NCI-H774 (cell line): ENCODE measurements around the gene LGALS1.
"Not testable (repeated sequence)": the region's sequence is repeated elsewhere in the genome, so short reads cannot be mapped to it uniquely, and the experiment has no call there.

ENCODE experiments used
- DNase-seq: peaks from one replicate; lab custom pipeline; 2025; lab: John Stamatoyannopoulos, UW

LGALS1 gene

DNA sequence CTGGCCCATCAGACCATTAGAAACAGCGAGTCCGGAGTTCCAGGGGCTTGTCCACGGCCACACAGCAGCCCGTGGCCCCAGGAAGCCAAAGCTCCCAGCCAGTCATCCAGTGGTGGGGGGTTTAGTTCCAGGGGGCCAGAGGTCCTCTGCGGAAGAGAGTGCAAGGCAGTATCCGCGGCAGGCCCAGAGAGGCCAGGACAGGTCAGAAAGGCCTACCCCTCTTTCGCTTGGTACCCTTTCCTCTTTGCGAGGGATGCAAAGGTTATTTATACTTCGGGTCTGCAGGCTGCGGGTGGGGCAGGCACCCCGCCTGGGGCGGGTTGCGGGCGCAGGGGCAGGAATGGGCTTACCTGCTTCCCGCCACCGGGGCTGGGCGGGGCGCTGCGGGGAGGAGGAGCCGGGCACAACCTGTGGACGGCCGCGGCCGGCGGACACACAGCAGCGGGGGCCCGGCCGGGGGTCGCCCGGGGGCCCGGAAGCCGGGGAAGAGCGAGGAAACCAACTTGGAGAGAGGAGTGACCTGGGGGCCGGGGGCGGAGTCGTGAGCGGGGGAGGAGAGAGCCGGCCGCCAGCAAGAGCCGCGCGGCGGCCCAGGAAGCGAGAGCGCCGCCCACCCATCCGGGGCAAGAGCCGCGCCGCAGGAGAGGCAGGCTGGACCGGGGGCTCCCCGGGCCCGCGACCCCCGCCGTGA lies 36.2 kb upstream of the LGALS1 start, which contains the start of gene SH3BP1:
Gene SH3BP1, plus strand, starts transcription at position 600 of the 691 bp plus-strand sequence. CDS start 119 bp downstream, outside the sequence.
- no peak for DNase-seq

- no peak for DNase-seq
These were observed 35.5 kb upstream of the LGALS1 start for GRCh38 chr22:37639771-37640590.

GRCh38 chr22:37640591-37641560 lies 34.6 kb upstream of the LGALS1 start:
- no peak for DNase-seq

DNA sequence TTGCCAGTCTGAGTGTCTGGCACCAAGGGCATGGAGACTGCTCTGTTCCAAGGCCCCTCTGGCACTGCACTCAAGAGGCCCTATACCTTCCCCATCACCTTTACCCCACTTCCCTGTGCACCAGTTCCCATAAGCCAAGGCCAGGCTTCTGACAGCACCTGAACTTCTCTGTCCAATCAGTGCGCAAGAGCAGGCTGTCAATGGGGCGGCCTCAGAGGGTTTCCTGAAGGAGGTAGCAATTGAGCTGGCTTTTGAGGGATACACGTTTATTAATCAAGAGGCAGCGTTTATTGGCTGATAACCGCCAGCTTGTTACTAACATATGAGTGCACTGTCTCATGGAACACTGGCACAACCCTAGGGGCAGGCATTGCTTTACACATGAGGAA lies 33.9 kb upstream of the LGALS1 start:
- no peak for DNase-seq

DNA sequence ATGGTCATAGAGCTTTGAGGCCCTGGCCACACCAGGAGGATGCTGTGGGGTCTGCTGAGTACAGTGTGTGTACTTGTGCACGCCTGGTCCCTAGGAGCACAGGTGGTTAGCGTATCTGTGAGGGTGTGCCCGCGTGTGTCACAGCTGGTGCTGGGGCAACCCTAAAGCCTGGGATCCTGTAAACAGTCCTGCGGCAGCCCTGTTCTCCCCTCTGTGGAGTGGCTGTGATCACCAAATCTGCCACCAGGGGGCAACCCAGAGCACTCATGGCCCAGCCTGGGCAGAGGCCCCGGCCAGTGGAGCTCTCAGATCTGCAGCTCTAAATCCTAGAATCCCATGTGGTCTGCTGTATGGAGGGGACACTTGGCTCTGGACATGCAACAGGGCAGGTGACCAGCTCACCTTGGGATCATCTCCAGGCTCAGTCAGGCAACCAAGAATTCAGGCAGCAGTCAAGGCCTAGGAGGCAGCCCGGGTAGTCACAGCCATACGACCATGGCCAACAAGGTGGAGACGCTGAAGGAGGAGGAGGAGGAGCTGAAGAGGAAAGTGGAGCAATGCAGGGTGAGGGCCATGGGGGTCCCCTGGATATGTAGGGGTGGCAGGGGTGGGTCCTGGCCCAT lies 32.1 kb upstream of the LGALS1 start:
- DNase-seq, result peak; percentile 16

DNA sequence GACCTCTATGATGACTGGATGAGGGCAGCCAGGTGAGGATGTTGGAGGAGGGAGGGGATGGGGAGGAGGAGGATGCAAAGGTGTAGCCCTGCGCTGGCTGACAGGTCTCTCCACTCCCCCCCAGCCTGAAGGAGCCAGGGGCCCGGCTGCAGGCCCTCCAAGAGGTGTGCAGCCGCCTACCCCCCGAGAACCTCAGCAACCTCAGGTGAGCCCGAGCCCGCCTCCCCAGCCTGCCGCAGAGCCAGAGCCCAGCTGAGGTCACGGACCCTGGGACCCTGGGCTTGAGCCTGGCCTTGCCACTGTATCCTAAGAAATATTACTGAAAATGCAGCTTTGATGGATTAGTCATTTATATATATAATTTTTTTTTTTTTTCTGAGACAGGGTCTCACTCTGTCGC lies 28.1 kb upstream of the LGALS1 start:
- no peak for DNase-seq

DNA sequence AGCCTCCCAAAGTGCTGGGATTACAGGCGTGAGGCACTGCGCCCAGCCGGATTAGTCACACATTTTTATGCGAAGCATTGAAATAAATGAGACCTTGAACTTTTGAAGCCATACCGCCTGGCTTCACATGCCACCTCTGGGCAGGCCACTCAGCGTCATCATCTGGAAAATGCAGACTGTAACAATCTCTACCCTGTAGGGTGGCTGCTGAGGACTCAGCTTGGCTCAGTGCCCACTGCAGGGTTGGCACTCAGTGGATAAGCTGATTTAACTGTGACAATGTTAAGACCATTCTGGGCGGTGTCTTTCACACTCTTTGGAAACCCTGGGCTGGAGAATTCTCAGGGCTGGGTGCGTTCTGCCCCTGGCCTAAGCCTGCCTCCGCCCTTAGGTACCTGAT lies 27.5 kb upstream of the LGALS1 start:
- no peak for DNase-seq

DNA sequence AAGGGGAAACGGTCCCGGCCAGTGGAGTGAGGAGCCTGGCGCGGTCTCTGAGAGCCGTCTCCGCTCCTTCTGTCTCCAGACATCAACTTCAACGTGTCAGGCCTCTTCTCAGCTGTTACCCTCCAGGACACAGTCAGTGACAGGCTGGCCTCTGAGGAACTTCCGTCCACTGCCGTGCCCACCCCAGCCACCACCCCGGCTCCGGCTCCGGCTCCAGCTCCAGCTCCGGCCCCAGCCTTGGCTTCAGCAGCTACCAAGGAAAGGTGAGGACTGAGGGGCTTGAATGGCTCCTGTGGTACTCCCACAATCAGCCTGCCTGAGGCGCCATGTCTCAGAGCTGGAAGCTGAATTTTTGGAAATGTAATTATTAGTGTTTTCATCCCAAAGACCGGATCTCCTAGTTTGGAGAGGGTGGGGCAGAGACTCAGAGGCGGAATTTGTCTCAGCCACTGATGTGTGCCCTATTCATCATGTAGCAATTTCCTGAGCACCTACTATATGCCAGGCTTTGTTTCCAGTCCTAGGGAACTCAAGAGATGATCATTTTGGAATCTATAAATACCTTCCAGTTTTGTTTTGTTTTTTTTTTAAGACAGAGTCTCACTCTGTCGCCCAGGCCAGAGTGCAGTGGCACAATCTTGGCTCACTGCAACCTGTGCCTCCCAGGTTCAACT lies 24.8 kb upstream of the LGALS1 start:
- no peak for DNase-seq

DNA sequence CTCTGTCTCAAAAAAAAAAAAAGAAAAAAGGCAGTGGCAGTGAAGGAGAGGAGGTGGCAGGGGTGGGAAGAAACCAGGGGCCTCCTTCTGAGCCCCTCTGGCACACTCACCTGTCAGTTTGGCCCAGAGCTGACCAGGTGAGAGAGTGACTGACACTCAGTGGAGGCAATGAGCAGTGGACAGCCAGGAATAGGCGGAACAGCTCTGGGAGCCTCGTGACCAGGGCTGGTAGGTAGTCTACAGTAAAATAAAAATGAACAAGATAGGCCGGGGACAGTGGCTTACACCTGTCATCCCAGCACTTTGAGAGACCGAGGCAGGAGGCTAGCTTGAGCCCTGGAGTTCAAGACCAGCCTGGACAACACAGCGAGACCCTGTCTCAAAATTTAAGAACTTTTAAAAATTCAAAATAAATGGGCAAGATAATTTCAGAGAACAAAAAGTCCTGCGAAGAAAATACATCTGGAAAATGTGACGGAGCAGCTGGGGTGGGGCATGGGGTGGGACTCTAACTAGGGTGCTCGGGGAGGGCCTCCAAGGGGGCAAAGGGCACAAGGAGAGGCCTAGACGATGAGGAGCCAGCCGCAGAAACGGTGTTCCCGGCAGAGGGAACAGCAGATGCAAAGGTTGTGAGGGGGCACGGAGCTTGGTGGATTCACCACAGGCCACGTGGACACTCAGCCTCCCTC lies 20.7 kb upstream of the LGALS1 start:
- DNase-seq, result no peak

- no peak for DNase-seq
These were observed 20.2 kb upstream of the LGALS1 start for GRCh38 chr22:37655252-37655563.

DNA sequence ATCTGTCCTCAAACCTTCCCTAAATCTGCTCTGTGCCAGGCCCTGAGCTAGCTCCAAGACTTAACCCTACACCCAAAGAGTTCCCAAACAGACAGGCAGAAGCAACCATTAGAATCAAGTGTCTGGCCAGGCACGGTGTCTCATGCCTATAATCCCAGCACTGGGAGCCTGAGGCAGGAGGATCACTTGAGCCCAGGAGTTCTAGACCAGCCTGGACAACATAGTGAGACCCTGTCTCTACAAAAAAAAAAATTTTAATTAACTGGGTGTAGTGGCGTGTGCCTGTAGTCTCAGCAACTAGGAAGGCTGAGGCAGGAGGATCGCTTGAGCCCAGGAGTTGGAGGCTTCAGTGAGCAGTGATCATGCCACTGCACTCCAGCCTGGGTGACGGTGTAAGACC lies 18.9 kb upstream of the LGALS1 start:
- DNase-seq, result not testable (repeated sequence)

GRCh38 chr22:37657590-37658132 lies 17.8 kb upstream of the LGALS1 start:
- no peak for DNase-seq

DNA sequence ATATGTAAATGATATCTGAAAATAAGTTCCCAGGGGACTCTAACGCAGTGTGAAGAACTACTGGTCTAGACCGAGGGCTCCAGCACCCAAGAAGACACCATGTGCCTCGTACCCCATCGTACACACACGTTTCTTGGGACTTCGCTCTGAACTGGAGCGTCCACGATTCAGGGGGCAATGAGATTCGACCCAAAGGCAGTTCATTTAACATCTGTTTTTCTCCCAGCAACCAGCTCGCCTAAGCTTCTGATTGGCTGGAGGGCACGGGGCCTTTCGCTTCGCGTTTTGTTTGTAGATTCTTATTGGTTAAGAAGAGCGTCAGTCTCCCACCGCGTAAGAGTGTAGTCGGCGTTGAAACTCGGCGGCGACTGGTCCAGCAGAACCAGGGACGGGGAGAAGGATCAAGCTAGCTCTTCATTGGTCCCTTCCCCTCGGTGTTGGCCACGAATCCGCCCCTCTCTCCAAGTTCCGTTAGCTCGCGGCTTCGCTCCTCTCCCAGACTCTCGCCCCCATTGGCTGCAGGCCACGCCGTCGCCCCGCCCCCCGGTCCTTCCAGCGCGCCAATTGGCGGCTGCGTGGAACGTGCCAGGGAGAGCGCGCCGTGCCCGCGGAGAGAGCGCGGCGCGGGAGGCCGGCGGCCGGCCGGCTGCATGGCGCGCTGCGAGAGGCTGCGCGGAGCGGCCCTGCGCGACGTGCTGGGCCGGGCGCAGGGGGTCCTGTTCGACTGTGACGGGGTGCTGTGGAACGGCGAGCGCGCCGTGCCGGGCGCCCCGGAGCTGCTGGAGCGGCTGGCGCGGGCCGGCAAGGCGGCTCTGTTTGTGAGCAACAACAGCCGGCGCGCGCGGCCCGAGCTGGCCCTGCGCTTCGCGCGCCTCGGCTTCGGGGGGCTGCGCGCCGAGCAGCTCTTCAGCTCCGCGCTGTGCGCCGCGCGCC lies 17.0 kb upstream of the LGALS1 start, which contains the start of gene PDXP:
Gene PDXP, plus strand, starts transcription at position 591 of the 933 bp plus-strand sequence. Its CDS starts 60 bp downstream, at position 651.
- peak; percentile 94 for DNase-seq

GRCh38 chr22:37659066-37659896 lies 16.2 kb upstream of the LGALS1 start:
- no peak for DNase-seq

GRCh38 chr22:37659897-37660708 lies 15.3 kb upstream of the LGALS1 start:
- DNase-seq, result no peak

DNA sequence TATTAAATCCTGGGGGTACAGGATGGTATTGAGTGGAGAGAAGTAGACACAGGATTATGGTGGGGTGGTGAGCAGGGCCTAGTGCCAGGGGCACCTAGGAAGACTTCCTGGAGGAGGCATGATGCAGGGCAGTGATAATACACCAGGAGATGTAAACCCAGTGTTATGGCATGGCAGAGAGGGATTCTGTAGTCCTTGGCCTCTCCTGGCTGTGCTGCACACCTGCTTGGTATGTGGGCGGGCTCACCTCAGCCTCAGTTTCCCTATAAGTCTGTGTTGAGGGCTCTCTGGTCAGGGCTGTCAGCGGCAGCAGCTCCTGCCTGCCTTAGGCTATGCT lies 14.8 kb upstream of the LGALS1 start:
- no peak for DNase-seq

DNA sequence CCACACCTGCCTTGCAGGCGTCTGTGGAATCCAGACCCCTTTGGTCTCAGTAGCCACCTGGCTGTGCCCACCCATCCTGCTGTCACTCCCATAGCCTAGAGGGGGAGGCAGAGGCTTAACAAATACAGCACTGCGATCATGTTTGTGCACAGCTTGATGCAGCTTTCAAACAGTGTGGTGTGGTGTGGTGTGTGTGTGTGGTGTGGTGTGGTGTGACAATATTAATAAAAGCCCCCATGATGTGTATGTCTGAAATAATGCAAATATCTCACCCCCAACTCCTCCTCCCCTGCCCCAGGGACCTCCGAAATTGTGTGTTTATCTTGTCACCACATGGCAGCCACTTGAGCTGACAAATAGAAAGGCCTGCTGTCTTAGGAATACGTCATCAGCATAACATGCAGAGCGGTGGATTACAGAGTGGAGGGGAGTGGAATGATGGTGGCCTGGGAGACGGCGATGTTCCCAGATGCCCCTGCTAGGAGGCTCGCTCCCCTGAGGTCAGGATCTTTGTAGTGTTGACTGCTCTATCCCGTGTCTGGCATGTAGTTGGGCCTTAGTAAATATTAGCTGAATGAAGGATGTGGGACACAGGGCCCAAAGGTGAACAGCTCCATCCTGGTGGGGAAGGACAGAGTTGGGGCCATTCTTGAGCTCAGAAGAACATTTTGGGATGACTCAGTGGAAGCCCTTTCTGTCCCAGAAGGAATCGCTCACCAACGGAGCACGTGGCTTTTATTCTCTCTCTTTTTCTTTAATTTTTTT lies 14.1 kb upstream of the LGALS1 start:
- peak; percentile 16 for DNase-seq
